Measurements from ENCODE around the gene STMP1. TPM values are rescaled to one million over a fixed set of nuclear protein-coding genes. Genes with fewer than 3 reads are reported as not detected.
"Not testable (repeated sequence)": the region's sequence is repeated elsewhere in the genome, so short reads cannot be mapped to it uniquely, and the experiment has no call there.

STMP1 gene
- polyA plus RNA-seq (ENCODE audit: insufficient read length in 4 of 4) = 10 to 100 TPM; 75.5 to 92.1 (median 82.1) TPM

GRCh38 chr7:135662373-135663114 is at the start of gene STMP1:
Gene STMP1, plus strand, starts transcription at chr7:135662514.
- DNase-seq (ENCODE audit: low read depth in 4 of 4, low spot score in 2 of 4) = peak; percentile 76 to 87 (median 86)

GRCh38 chr7:135616136-135616535 is 46.2 kb upstream of the STMP1 start:
- DNase-seq (ENCODE audit: low read depth in 4 of 4, low spot score in 2 of 4) = no peak

GRCh38 chr7:135617781-135618180 is 44.5 kb upstream of the STMP1 start:
- DNase-seq (ENCODE audit: low read depth in 4 of 4, low spot score in 2 of 4) = no peak

GRCh38 chr7:135618510-135618909 is 43.8 kb upstream of the STMP1 start:
- no peak for DNase-seq (ENCODE audit: low read depth in 4 of 4, low spot score in 2 of 4)

GRCh38 chr7:135620447-135620846 is 41.9 kb upstream of the STMP1 start:
- no peak for DNase-seq (ENCODE audit: low read depth in 4 of 4, low spot score in 2 of 4)

- peak; percentile 32 to 64 (median 36) for DNase-seq (ENCODE audit: low read depth in 4 of 4, low spot score in 2 of 4)
These were observed 41.1 kb upstream of the STMP1 start for GRCh38 chr7:135620980-135621850.

GRCh38 chr7:135634191-135634878 is 28.0 kb upstream of the STMP1 start:
- DNase-seq (ENCODE audit: low read depth in 4 of 4, low spot score in 2 of 4) = no peak

- not testable (repeated sequence) for DNase-seq (ENCODE audit: low read depth in 4 of 4, low spot score in 2 of 4)
These were observed 22.6 kb upstream of the STMP1 start for GRCh38 chr7:135639690-135640089.

- no peak for DNase-seq (ENCODE audit: low read depth in 4 of 4, low spot score in 2 of 4)
These were observed 18.2 kb upstream of the STMP1 start for GRCh38 chr7:135644154-135644553.

GRCh38 chr7:135644729-135645128 is 17.6 kb upstream of the STMP1 start:
- DNase-seq (ENCODE audit: low read depth in 4 of 4, low spot score in 2 of 4) = no peak

- no peak for DNase-seq (ENCODE audit: low read depth in 4 of 4, low spot score in 2 of 4)
These were observed 16.9 kb upstream of the STMP1 start for GRCh38 chr7:135645296-135645904.

- DNase-seq (ENCODE audit: low read depth in 4 of 4, low spot score in 2 of 4) = no peak
These were observed 14.6 kb upstream of the STMP1 start for GRCh38 chr7:135647755-135648154.

- DNase-seq (ENCODE audit: low read depth in 4 of 4, low spot score in 2 of 4) = no peak
These were observed 14.1 kb upstream of the STMP1 start for GRCh38 chr7:135648235-135648634.

- no peak for DNase-seq (ENCODE audit: low read depth in 4 of 4, low spot score in 2 of 4)
These were observed 11.3 kb upstream of the STMP1 start for GRCh38 chr7:135650831-135651573.

GRCh38 chr7:135653340-135654080 is 8.8 kb upstream of the STMP1 start:
- no peak for DNase-seq (ENCODE audit: low read depth in 4 of 4, low spot score in 2 of 4)

- DNase-seq (ENCODE audit: low read depth in 4 of 4, low spot score in 2 of 4) = no peak
These were observed 3.8 kb upstream of the STMP1 start for GRCh38 chr7:135658564-135658963.

GRCh38 chr7:135659159-135659846 is 3.0 kb upstream of the STMP1 start:
- DNase-seq (ENCODE audit: low read depth in 4 of 4, low spot score in 2 of 4) = no peak

GRCh38 chr7:135661311-135662122 is 797 bp upstream of the STMP1 start:
- DNase-seq (ENCODE audit: low read depth in 4 of 4, low spot score in 2 of 4) = no peak

All from left renal cortex interstitium (tissue), 4 donors.